Hindlimb muscle (tissue), 1 donor: ENCODE data around the gene TRIM45. TPM values are rescaled to one million over a fixed set of nuclear protein-coding genes. Genes with fewer than 3 reads are reported as not detected.

Experiments used
- polyA plus RNA-seq: library from polyadenylated mRNA; unstranded; fragments of 120-200 nt; gene quantifications from one replicate; pipeline ENCODE4 v1.2.1, GENCODE V29; 2013; ENCODE audit not compliant: insufficient read length

TRIM45 gene
- polyA plus RNA-seq, 1 donor, result 19.6 TPM

Other genes starting within 250 kb of the TRIM45 start
- gene PTGFRN, start 211.8 kb downstream of the TRIM45 start, polyA plus RNA-seq, result 118 TPM
- gene CD101, start 120.0 kb downstream of the TRIM45 start, polyA plus RNA-seq, result 7.9 TPM
- gene TTF2, start 61.4 kb downstream of the TRIM45 start, polyA plus RNA-seq, result 11.0 TPM
- 0.22 TPM for gene VTCN1, start 89.2 kb upstream of the TRIM45 start, polyA plus RNA-seq
- gene MAN1A2, start 245.7 kb upstream of the TRIM45 start, polyA plus RNA-seq, result 24.6 TPM